Measurements from ENCODE around the gene ADCY10. TPM values are rescaled to one million over a fixed set of nuclear protein-coding genes. Genes with fewer than 3 reads are reported as not detected.

The ADCY10 gene
- polyA plus RNA-seq, 1 donor from 2014 or later: 0.09 TPM

DNA sequence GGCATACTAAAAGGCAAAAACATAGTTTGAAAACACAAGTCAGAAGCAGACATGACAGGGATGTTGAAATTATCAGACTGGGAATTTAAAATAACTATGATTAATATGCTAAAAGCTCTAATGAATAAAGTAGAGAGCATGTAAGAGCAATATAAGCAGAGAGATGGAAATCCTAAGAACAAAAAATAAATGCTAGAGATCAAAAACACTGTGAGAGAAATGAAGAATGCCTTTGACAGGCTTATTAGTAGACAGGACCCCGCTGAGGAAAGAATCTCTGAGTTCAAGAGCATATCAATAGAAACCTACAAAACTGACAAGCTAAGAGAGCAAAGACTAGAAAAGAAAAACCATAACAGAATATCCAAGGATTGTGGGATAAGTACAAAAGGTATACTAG, 98.3 kb downstream of the ADCY10 start:
- no peak for TF ChIP-seq RAD21 (conservative IDR thresholded peaks at IDR 0.05)
- peaks cover 6% of the 10 kb centered on the region for H3K9me3 ChIP-seq (ENCODE audit: low read length)
- H4K20me1 ChIP-seq (ENCODE audit: insufficient read depth): no peaks in the 10 kb centered on the region

DNA sequence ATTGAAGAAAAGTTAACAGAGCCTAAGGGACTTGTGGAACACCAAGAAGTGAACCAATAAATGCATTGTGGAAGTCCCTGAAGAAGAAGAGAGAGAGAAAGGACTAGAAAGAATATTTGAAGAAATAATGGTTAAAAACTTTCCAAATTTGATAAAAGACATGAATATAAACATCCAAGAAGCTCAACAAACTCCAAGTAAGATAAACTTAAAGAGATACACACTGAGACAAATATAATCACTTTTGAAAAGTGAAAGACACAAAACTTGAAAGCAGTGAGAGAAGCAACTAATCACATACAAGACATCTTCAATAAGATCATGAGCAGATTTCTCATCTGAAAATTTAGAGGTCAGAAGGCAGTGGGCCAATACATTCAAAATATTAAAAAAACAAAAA, 101.0 kb downstream of the ADCY10 start:
- Histone ChIP-seq H2AFZ (ENCODE audit: low read depth, low read length) (no peak overlapping the region), H3K9me2 (ENCODE audit: insufficient read depth, low read length) (no peaks in the 10 kb centered on the region), H3F3A (ENCODE audit: insufficient read depth, low read length, poor library complexity, severe bottlenecking) (no peaks in the 10 kb centered on the region), H3K9ac (ENCODE audit: low read length) (no peak overlapping the region), H3K4me3 (ENCODE audit: low read length) (no peak overlapping the region), H3K9me3 (ENCODE audit: low read length) (peaks cover 6% of the 10 kb centered on the region), H3K27ac (ENCODE audit: low read length) (no peak overlapping the region), H3K36me3 (ENCODE audit: insufficient read depth, low read length) (no peaks in the 10 kb centered on the region), H3K27me3 (ENCODE audit: insufficient read depth, low read depth, low read length) (no peaks in the 10 kb centered on the region), H3K79me2 (replicated peaks; ENCODE audit: insufficient read depth, low read length) (no peaks in the 10 kb centered on the region), H4K20me1 (ENCODE audit: insufficient read depth) (no peaks in the 10 kb centered on the region), H3K4me2 (ENCODE audit: low read length) (no peak overlapping the region)
- TF ChIP-seq EZH2 (IDR thresholded peaks at IDR 0.05; ENCODE audit: borderline replicate concordance, insufficient read depth, low read length, poor library complexity, severe bottlenecking): no peak
- TF ChIP-seq, protein P1, sequence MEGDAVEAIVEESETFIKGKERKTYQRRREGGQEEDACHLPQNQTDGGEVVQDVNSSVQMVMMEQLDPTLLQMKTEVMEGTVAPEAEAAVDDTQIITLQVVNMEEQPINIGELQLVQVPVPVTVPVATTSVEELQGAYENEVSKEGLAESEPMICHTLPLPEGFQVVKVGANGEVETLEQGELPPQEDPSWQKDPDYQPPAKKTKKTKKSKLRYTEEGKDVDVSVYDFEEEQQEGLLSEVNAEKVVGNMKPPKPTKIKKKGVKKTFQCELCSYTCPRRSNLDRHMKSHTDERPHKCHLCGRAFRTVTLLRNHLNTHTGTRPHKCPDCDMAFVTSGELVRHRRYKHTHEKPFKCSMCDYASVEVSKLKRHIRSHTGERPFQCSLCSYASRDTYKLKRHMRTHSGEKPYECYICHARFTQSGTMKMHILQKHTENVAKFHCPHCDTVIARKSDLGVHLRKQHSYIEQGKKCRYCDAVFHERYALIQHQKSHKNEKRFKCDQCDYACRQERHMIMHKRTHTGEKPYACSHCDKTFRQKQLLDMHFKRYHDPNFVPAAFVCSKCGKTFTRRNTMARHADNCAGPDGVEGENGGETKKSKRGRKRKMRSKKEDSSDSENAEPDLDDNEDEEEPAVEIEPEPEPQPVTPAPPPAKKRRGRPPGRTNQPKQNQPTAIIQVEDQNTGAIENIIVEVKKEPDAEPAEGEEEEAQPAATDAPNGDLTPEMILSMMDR (IDR thresholded peaks at IDR 0.05; ENCODE audit: poor library complexity, severe bottlenecking): no peak
- no peak for TF ChIP-seq EP300 (conservative IDR thresholded peaks at IDR 0.05; ENCODE audit: poor library complexity, severe bottlenecking)
- TF ChIP-seq REST (IDR thresholded peaks at IDR 0.05; ENCODE audit: borderline replicate concordance): no peak
- TF ChIP-seq POLR2AphosphoS5 (IDR thresholded peaks at IDR 0.05): no peak
- TF ChIP-seq RAD21 (conservative IDR thresholded peaks at IDR 0.05): no peak
- TF ChIP-seq MXI1 (conservative IDR thresholded peaks at IDR 0.05; ENCODE audit: poor library complexity, severe bottlenecking): no peak

More for the DNA sequence above, 98.3 kb downstream of the ADCY10 start:
- Histone ChIP-seq H2AFZ (ENCODE audit: low read depth, low read length) (no peak overlapping the region), H3K9ac (ENCODE audit: low read length) (no peak overlapping the region), H3K4me3 (ENCODE audit: low read length) (no peak overlapping the region), H3K79me2 (replicated peaks; ENCODE audit: insufficient read depth, low read length) (no peaks in the 10 kb centered on the region), H3K27me3 (ENCODE audit: insufficient read depth, low read depth, low read length) (no peaks in the 10 kb centered on the region), H3F3A (ENCODE audit: insufficient read depth, low read length, poor library complexity, severe bottlenecking) (no peaks in the 10 kb centered on the region), H3K27ac (ENCODE audit: low read length) (no peak overlapping the region), H3K36me3 (ENCODE audit: insufficient read depth, low read length) (no peaks in the 10 kb centered on the region), H3K4me2 (ENCODE audit: low read length) (no peak overlapping the region), H3K9me2 (ENCODE audit: insufficient read depth, low read length) (no peaks in the 10 kb centered on the region)

DNA sequence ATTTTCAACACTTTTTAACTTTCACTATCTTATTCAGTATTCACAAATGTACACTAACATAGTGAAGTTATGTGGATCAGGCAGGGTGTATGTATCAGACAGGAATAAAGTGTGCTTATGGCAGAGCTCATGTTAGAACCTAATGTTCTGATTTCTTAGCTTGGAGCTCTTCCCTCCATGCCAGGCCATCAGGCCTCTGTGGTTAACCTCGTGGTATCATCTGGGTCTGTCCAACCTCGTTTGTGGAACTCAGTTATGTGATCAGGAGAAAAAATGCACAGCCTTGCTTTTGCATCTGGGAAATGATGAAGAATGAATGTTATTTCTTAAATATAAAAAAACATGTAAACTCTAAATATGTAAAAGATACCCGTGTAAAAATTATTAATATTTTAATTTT, 105.2 kb downstream of the ADCY10 start:
- H4K20me1 ChIP-seq (ENCODE audit: insufficient read depth): no peaks in the 10 kb centered on the region
- no peak for TF ChIP-seq EZH2 (IDR thresholded peaks at IDR 0.05; ENCODE audit: borderline replicate concordance, insufficient read depth, low read length, poor library complexity, severe bottlenecking)
- no peak for TF ChIP-seq RAD21 (conservative IDR thresholded peaks at IDR 0.05)
- H3K79me2 ChIP-seq (replicated peaks; ENCODE audit: insufficient read depth, low read length): no peaks in the 10 kb centered on the region
- H3K27ac ChIP-seq (ENCODE audit: low read length): no peak overlapping the region
- no peak overlapping the region for H3K9ac ChIP-seq (ENCODE audit: low read length)
- no peaks in the 10 kb centered on the region for H3K27me3 ChIP-seq (ENCODE audit: insufficient read depth, low read depth, low read length)
- no peaks in the 10 kb centered on the region for H3K36me3 ChIP-seq (ENCODE audit: insufficient read depth, low read length)
- H3K4me3 ChIP-seq (ENCODE audit: low read length): no peak overlapping the region
- no peaks in the 10 kb centered on the region for H3K9me3 ChIP-seq (ENCODE audit: low read length)
- H2AFZ ChIP-seq (ENCODE audit: low read depth, low read length): no peak overlapping the region
- H3K4me2 ChIP-seq (ENCODE audit: low read length): no peak overlapping the region
- H3K9me2 ChIP-seq (ENCODE audit: insufficient read depth, low read length): no peaks in the 10 kb centered on the region
- H3F3A ChIP-seq (ENCODE audit: insufficient read depth, low read length, poor library complexity, severe bottlenecking): no peaks in the 10 kb centered on the region

All from neural cell (in vitro differentiated cells).